ENCODE measurements around the gene WNT6.
A peak's percentile ranks its signal among the peaks of the same experiment; 100 is the strongest.

Gene WNT6

GRCh38 chr2:218856167-218856895 is 3.3 kb upstream of the WNT6 start:
- FAIRE-seq (no peak), DNase-seq (ENCODE audit: extremely low spot score, insufficient read length, low read depth) (no peak)

GRCh38 chr2:218856896-218857243 is 2.7 kb upstream of the WNT6 start:
- DNase-seq (ENCODE audit: extremely low spot score, insufficient read length, low read depth) (no peak), FAIRE-seq (no peak)

GRCh38 chr2:218857371-218858137 is 2.1 kb upstream of the WNT6 start:
- FAIRE-seq (no peak), DNase-seq (ENCODE audit: extremely low spot score, insufficient read length, low read depth) (no peak)

- FAIRE-seq (no peak), DNase-seq (ENCODE audit: extremely low spot score, insufficient read length, low read depth) (no peak)
Measured at GRCh38 chr2:218858138-218858445, 1.5 kb upstream of the WNT6 start.

DNA sequence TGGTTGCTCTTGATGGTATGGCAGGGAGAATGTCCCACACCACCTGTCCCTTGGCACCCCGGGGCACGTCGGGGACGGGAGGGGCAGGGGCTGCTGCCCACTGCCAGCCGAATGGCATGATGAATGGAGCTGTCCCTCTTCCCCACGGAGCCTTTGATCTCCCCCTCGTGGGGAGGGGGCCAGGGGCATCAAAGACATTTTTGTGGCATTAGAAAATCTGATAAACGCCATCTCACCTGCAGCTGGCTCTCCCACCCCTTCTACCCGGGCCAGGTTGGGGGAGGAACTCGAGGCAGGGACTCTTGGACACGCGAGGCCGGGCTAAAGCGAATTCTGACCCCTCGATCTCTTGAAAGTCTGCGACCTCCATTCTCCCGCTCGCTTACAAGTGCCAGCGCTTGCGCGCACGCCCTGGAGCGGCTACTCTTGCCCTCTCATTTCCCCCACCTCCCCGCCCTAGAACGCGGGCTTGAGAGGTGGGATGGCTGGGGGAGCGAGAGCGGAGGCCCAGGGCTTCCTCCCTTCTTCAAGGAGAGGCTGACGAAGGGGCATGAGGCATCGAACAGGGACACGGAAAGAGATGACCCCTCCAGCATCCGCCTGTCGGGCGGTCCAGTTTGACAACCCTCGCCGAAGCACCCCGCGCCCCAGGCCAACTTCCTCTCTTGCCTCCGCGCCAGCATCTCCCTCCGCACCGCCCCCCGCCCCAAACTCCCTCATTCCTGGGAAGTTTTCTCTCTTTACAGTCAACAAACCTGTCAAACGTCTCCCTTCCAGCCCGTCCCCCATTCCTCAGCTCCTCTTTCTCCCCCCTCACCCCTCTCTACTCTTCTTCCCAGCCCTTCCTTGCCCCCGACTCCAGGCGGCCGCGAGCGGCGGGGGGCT is 692 bp upstream of the WNT6 start:
- no peak for FAIRE-seq

GRCh38 chr2:218859988-218860831 is 605 bp downstream of the WNT6 start:
- DNase-seq (ENCODE audit: extremely low spot score, insufficient read length, low read depth), result no peak
- no peak for FAIRE-seq

More for the DNA sequence above, 692 bp upstream of the WNT6 start:
- no peak for DNase-seq (ENCODE audit: extremely low spot score, insufficient read length, low read depth)

GRCh38 chr2:218860950-218861381 is 1.4 kb downstream of the WNT6 start:
- FAIRE-seq, result no peak
- no peak for DNase-seq (ENCODE audit: extremely low spot score, insufficient read length, low read depth)

- DNase-seq (ENCODE audit: extremely low spot score, insufficient read length, low read depth), result no peak
- no peak for FAIRE-seq
Measured at GRCh38 chr2:218861645-218862318, 2.2 kb downstream of the WNT6 start.

DNA sequence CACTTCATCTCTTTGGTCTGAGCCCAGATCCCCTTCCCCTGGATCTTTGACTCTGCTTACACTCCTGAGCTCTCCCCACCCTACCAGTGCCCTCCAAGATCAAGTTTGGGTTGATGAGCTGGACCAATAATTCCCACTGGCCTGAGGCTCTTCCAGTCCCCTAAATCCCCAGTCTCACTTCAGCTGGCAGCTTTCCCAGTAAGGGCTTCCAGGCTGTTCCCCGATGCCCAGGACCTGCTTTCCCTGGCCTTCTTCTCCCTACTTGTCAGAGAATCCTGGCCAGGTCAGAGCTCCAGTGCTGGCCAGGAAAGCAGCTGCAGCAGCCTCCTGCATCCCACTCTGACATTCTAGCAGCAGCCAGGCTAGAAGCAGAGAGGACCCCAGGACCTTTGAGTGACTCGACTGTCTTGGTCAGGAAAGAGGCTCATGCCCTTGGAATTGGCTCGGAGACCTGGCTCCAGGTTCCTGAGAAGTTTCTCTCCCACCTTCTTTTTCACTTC is 3.5 kb downstream of the WNT6 start:
- DNase-seq (ENCODE audit: extremely low spot score, insufficient read length, low read depth) (no peak), FAIRE-seq (no peak)

DNA sequence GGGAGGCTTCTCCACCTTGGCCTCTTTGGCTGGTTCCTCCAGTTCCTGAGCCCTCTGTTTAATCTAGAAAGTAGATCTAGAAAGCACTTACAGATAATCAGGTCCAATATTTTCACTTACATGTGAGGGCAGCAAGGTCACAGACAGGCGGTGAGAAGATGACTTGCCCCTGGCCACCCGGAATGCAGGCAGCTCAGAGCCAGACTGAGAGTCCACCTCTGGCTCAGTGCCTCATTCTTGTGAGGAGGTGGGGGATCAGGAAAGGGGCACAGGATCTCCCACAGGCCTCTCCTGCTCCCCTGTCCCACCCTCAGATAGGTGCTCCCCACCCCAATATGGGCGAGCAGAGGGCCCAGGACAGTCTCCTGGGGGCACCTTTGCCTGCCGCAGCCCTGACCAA is 5.8 kb downstream of the WNT6 start:
- DNase-seq (ENCODE audit: extremely low spot score, insufficient read length, low read depth), result no peak
- no peak for FAIRE-seq

GRCh38 chr2:218865999-218866398 is 6.4 kb downstream of the WNT6 start:
- no peak for FAIRE-seq

DNA sequence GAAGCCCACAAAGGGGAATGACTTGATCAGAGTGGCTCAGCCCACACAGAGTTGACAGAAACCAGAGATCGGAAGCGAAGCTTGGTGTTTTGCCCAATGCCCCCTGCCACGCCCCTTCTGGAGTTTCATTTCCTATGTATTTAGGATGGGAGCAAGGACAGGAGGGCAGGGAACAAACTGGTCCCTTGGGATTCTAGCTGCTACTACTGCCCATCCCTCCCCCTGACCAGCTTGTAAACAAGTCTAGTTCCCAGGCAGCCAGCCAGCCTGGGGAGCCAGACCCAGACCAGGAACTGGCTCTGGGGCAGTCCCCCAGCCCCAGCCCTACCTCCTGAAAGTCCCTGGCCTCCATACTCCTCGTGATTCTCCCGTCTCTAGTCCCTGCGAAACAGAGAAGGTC is 8.3 kb downstream of the WNT6 start:
- FAIRE-seq, result peak; percentile 26

More at GRCh38 chr2:218865999-218866398, 6.4 kb downstream of the WNT6 start:
- DNase-seq (ENCODE audit: extremely low spot score, insufficient read length, low read depth), result no peak

GRCh38 chr2:218869064-218869463 is 9.5 kb downstream of the WNT6 start:
- DNase-seq (ENCODE audit: extremely low spot score, insufficient read length, low read depth) (no peak), FAIRE-seq (no peak)

More for the DNA sequence above, 8.3 kb downstream of the WNT6 start:
- no peak for DNase-seq (ENCODE audit: extremely low spot score, insufficient read length, low read depth)

DNA sequence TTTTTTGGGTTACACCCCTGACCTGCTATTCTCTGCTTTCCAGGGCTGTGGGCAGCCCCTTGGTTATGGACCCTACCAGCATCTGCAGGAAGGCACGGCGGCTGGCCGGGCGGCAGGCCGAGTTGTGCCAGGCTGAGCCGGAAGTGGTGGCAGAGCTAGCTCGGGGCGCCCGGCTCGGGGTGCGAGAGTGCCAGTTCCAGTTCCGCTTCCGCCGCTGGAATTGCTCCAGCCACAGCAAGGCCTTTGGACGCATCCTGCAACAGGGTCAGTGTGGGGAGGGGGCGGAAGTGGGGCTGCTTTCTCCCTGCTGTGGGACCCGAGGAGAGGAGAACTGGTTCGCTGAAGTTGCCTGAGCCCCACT is 11.4 kb downstream of the WNT6 start:
- FAIRE-seq (no peak), DNase-seq (ENCODE audit: extremely low spot score, insufficient read length, low read depth) (no peak)

- FAIRE-seq (peak; percentile 46), DNase-seq (ENCODE audit: extremely low spot score, insufficient read length, low read depth) (no peak)
Measured at GRCh38 chr2:218871345-218872302, 12.0 kb downstream of the WNT6 start.

DNA sequence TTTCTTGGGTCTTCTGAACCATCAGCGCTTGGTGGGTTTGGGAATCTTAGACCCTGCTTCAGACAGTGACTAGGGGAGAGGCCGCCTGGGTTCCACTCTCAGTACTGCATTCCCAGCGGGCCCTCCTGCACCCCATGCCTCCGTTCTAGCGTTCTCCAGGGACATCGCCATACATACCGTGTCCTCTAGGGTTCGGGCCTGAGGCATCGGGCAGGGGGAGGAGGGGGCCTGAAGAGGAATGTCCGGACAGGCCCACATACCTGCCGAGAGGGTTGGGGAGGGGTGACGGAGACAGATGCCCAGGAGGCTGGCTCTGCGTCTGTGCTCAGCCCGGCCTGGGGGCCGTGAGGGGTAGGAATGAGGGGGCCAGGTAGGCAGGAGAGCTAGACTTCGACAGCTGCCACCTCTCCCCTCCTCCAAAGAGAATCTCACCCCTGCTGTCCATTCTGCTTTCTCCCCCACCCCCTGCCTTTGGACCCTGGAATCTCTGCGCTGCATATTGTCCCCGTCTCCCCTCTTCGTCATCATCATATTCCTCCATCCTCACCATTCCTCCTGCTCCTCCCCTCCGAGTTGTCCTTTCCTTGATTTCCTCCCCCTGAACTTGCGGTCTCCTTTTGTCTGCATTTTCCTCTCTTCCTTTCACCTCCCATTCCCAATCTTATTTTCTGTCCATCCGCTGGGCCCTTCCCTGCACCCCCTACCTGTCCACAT is 13.2 kb downstream of the WNT6 start:
- FAIRE-seq, result no peak
- no peak for DNase-seq (ENCODE audit: extremely low spot score, insufficient read length, low read depth)

GRCh38 chr2:218873359-218874194 is 14.0 kb downstream of the WNT6 start:
- no peak for FAIRE-seq
- no peak for DNase-seq (ENCODE audit: extremely low spot score, insufficient read length, low read depth)

Data from GM18507 (cell line).